ENCODE results near the gene BAIAP2L2. TPM values are rescaled to one million over a fixed set of nuclear protein-coding genes. Genes with fewer than 3 reads are reported as not detected.
A peak's percentile ranks its signal among the peaks of the same experiment; 100 is the strongest.

The BAIAP2L2 gene
- total RNA-seq, 1 donor, result 1.1 TPM

DNA sequence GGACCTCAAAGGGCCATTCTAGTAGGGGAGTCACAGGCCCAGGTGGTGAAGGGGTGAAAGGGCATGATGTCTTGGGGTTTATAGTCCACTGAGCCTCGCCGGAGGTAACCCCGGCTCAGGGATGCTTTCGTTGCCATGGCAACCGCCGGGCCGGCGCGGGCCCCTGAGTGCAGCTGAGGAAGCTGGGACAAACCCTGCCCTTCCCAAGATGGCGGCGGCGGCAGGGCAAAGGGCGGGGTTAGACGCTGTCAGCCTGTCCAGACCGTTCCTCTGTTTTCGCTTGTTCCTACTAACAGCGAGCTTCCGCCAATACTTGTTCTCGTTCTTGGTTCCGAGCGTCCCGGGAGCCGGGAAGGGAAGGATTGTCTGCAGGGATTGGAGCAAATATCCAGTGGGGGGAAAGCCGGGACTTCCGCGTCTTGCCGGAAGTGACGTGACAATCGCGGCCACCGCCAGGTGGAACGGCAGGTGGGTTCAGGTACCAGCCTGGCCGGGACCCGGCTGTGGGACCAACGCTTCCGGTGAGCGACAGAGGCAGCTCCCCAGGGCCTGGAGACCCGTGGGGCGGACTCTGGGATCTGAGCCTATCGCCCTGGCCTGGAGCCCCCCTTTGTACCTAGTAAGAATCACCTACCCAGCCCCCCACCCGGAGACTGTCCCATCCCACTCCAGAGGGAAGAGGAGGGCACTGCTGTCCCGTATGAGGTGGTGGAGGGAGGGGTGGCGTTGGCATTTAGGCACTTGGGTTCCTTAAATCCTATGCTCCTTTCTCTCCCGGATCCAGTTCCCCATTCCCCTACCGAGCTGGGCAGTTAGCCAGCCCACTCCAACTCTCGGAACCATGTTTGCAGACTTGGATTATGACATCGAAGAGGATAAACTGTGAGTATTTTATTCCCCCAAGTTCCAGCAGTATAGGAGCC is 53.3 kb downstream of the BAIAP2L2 start, which contains the start of gene PICK1:
PICK1 (plus strand) TSS at position 436 of the 923 bp plus-strand sequence; CDS start at position 842, 406 bp downstream.
- DNase-seq (ENCODE audit: insufficient read length, low spot score, missing footprints), result peak; percentile 99
- H3K36me3 ChIP-seq (ENCODE audit: insufficient read depth, low read length), result peaks cover 11% of the 10 kb centered on the region
- H3K79me2 ChIP-seq (ENCODE audit: insufficient read depth, low read length), result no peaks in the 10 kb centered on the region
- H3K27ac ChIP-seq (ENCODE audit: low read depth, low read length), result peak within 1 kb of the TSS; percentile 78
- no peaks in the 10 kb centered on the region for H4K20me1 ChIP-seq (ENCODE audit: insufficient read depth, low read length)
- peak within 1 kb of the TSS; percentile 92 for H3K4me3 ChIP-seq (ENCODE audit: insufficient read depth, low read length)
- no peaks in the 10 kb centered on the region for H3K9me3 ChIP-seq (ENCODE audit: low read depth, low read length)
- no peaks in the 10 kb centered on the region for H3K27me3 ChIP-seq (ENCODE audit: insufficient read depth, low read length)
- H3K4me2 ChIP-seq (ENCODE audit: insufficient read depth, low read length), result peak within 1 kb of the TSS; percentile 89
- peak within 1 kb of the TSS; percentile 96 for H2AFZ ChIP-seq (ENCODE audit: low read length)
- peaks cover 9% of the 10 kb centered on the region for H3K4me1 ChIP-seq (ENCODE audit: insufficient read depth, low read length)
- TF ChIP-seq, protein P1, sequence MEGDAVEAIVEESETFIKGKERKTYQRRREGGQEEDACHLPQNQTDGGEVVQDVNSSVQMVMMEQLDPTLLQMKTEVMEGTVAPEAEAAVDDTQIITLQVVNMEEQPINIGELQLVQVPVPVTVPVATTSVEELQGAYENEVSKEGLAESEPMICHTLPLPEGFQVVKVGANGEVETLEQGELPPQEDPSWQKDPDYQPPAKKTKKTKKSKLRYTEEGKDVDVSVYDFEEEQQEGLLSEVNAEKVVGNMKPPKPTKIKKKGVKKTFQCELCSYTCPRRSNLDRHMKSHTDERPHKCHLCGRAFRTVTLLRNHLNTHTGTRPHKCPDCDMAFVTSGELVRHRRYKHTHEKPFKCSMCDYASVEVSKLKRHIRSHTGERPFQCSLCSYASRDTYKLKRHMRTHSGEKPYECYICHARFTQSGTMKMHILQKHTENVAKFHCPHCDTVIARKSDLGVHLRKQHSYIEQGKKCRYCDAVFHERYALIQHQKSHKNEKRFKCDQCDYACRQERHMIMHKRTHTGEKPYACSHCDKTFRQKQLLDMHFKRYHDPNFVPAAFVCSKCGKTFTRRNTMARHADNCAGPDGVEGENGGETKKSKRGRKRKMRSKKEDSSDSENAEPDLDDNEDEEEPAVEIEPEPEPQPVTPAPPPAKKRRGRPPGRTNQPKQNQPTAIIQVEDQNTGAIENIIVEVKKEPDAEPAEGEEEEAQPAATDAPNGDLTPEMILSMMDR (IDR thresholded peaks at IDR 0.05; ENCODE audit: extremely low read depth, low read depth, low read length), result no peak

DNA sequence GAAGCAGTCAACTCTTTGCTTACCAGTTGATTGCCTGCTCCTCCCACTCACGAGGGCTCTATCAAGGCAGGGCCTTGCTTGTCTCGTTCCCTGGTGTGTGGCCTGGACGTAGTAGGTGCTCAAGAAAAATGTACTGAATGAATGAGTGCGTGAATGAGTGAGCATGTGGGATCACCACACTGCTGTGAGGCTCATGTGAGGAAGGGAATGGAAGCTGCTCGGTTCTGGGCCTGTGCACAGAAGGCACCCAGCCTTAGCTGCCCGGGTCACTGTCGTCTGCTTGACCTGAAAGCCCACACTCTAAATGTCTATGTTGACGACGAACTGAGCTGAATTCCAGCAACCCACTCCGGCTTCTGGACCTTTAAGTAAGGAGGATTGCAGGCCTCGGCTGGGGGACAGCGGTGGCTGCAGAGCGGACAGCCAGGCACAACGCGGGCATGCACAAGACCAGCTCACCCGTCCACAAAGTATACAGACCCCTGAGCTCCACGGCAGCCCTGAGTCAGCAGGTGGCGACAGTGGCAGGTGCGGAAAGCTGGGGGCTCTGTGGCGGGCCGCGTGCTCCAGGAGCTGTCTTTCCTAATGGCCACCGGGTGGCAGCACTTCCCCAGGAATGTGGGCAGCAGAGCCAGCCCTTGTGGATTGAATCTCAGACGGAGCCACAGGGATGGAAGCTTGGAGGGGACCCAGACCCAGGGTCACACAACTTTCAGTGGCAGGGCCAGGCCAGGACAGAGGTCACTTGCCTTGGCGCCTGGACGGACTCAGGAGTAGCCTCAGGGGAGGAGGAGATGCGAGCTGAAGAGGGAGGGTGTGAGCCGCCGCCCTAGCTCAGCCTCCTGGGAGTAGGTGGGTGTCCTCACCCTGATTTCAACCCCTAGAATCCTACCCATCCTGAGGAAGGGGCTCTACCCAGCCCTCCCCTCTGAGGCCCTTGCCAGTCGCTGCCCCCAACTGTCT is 58.3 kb downstream of the BAIAP2L2 start:
- H2AFZ ChIP-seq (ENCODE audit: low read length), result peak overlapping the region; percentile 77
- H3K27me3 ChIP-seq (ENCODE audit: insufficient read depth, low read length), result peaks cover 6% of the 10 kb centered on the region
- TF ChIP-seq, protein P1 (IDR thresholded peaks at IDR 0.05; ENCODE audit: extremely low read depth, low read depth, low read length), result peak; percentile 75
- no peaks in the 10 kb centered on the region for H3K36me3 ChIP-seq (ENCODE audit: insufficient read depth, low read length)
- no peak overlapping the region for H3K4me2 ChIP-seq (ENCODE audit: insufficient read depth, low read length)
- H3K27ac ChIP-seq (ENCODE audit: low read depth, low read length), result no peak overlapping the region
- H3K4me1 ChIP-seq (ENCODE audit: insufficient read depth, low read length), result peaks cover 2% of the 10 kb centered on the region
- no peaks in the 10 kb centered on the region for H4K20me1 ChIP-seq (ENCODE audit: insufficient read depth, low read length)
- no peaks in the 10 kb centered on the region for H3K79me2 ChIP-seq (ENCODE audit: insufficient read depth, low read length)
- no peaks in the 10 kb centered on the region for H3K9me3 ChIP-seq (ENCODE audit: low read depth, low read length)
- no peak overlapping the region for H3K4me3 ChIP-seq (ENCODE audit: insufficient read depth, low read length)
- DNase-seq (ENCODE audit: insufficient read length, low spot score, missing footprints), result peak; percentile 99

DNA sequence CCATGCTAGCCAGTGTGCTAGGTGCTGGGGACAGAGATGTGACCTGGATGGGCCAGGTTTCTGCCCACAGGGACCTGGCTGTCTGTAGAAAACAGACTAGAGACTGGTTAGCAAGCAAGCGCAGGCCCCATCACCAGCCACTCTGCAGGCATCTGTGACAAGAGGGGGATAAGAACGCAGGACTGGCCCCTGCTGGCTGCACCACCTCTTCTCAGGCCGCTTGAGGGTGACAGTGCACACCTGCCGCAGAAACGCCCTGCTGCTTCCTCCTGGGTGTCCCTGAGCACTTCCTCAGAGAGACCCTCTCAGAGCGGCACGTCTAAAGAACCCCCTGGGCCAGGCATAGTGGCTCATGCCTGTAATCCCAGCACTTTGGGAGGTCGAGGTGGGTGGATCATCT is 59.2 kb downstream of the BAIAP2L2 start:
- peak; percentile 19 for DNase-seq (ENCODE audit: insufficient read length, low spot score, missing footprints)
- no peak overlapping the region for H3K4me3 ChIP-seq (ENCODE audit: insufficient read depth, low read length)
- no peaks in the 10 kb centered on the region for H3K4me1 ChIP-seq (ENCODE audit: insufficient read depth, low read length)
- H2AFZ ChIP-seq (ENCODE audit: low read length), result no peak overlapping the region
- no peaks in the 10 kb centered on the region for H3K9me3 ChIP-seq (ENCODE audit: low read depth, low read length)
- H3K79me2 ChIP-seq (ENCODE audit: insufficient read depth, low read length), result no peaks in the 10 kb centered on the region
- H3K27ac ChIP-seq (ENCODE audit: low read depth, low read length), result no peak overlapping the region
- H3K4me2 ChIP-seq (ENCODE audit: insufficient read depth, low read length), result no peak overlapping the region
- no peaks in the 10 kb centered on the region for H3K36me3 ChIP-seq (ENCODE audit: insufficient read depth, low read length)
- H4K20me1 ChIP-seq (ENCODE audit: insufficient read depth, low read length), result no peaks in the 10 kb centered on the region
- peaks cover 6% of the 10 kb centered on the region for H3K27me3 ChIP-seq (ENCODE audit: insufficient read depth, low read length)
- TF ChIP-seq, protein P1 (IDR thresholded peaks at IDR 0.05; ENCODE audit: extremely low read depth, low read depth, low read length), result no peak
